Common myeloid progenitor, CD34-positive (primary cell): ENCODE measurements around the gene PDS5A.
"Not testable (repeated sequence)": the region's sequence is repeated elsewhere in the genome, so short reads cannot be mapped to it uniquely, and the experiment has no call there.

Experiments used
- CTCF ChIA-PET: fragments of 350-600 bp; sonication (Branson Sonifier 250); formaldehyde crosslinking; loops from one replicate; lab custom pipeline; 2021; ENCODE audit warnings: antibody characterized with exemption; lab: Charles Lee
- POLR2A ChIA-PET: fragments of 350-600 bp; sonication (Branson Sonifier 250); formaldehyde crosslinking; loops from one replicate; lab custom pipeline; 2021; ENCODE audit warnings: antibody characterized with exemption; lab: Charles Lee
- DNase-seq, 3 donors: peaks; one replicate each; pipeline versions ENCODE4 v3.0.0 to v3.0.0-alpha.2; 2013
- H3K27ac ChIP-seq, 2 experiments: 1 replicate in 1 of 2; 2 replicates in 1 of 2; pipeline ENCODE4 v1.7.0; 2013; ENCODE audit warnings: inconsistent platforms in 2 of 2, low read length in 2 of 2, mild to moderate bottlenecking in 2 of 2, low read depth in 1 of 2, moderate library complexity in 1 of 2; ENCODE audit not compliant: severe bottlenecking in 2 of 2, insufficient read depth in 1 of 2, poor library complexity in 1 of 2
- H3K27me3 ChIP-seq, 5 experiments: replicated peaks in 2 of 5; 1 replicate in 3 of 5; 2 replicates in 2 of 5; pipeline versions ENCODE4 v1.6.1 to v1.7.0; 2013; ENCODE audit warnings: low read length in 4 of 5, mild to moderate bottlenecking in 2 of 5, moderate library complexity in 2 of 5, inconsistent platforms in 1 of 5; ENCODE audit not compliant: insufficient read depth in 5 of 5, control insufficient read depth in 4 of 5
- H3K36me3 ChIP-seq, 4 experiments: 1 replicate in 2 of 4; 2 replicates in 2 of 4; pipeline versions ENCODE4 v1.6.1 to v1.7.0; 2013; ENCODE audit warnings: low read length in 3 of 4, control low read depth in 1 of 4, mild to moderate bottlenecking in 1 of 4; ENCODE audit not compliant: control insufficient read depth in 4 of 4, insufficient read depth in 4 of 4
- H3K4me1 ChIP-seq, 4 experiments: 1 replicate in 3 of 4; 2 replicates in 1 of 4; pipeline versions ENCODE4 v1.6.1 to v1.7.1; 2013; ENCODE audit warnings: low read length in 3 of 4, mild to moderate bottlenecking in 3 of 4, control low read depth in 1 of 4, inconsistent platforms in 1 of 4, moderate library complexity in 1 of 4; ENCODE audit not compliant: control insufficient read depth in 4 of 4, insufficient read depth in 4 of 4; ENCODE audit errors: control extremely low read depth in 1 of 4
- H3K4me3 ChIP-seq, 7 experiments: 1 replicate in 4 of 7; 2 replicates in 3 of 7; pipeline versions ENCODE4 v1.5.1 to v1.7.0; 2013; ENCODE audit warnings: mild to moderate bottlenecking in 7 of 7, low read length in 6 of 7, moderate library complexity in 6 of 7, inconsistent platforms in 2 of 7, low read depth in 2 of 7, control low read depth in 1 of 7; ENCODE audit not compliant: insufficient read depth in 4 of 7, control insufficient read depth in 1 of 7; ENCODE audit errors: extremely low read depth in 1 of 7
- H3K9me3 ChIP-seq, 5 experiments: 1 replicate in 4 of 5; 2 replicates in 1 of 5; pipeline versions ENCODE4 v1.6.1 to v1.7.1; 2013; ENCODE audit warnings: low read length in 4 of 5, mild to moderate bottlenecking in 2 of 5, inconsistent platforms in 1 of 5, low read depth in 1 of 5, moderate library complexity in 1 of 5; ENCODE audit not compliant: control insufficient read depth in 4 of 5, insufficient read depth in 2 of 5; ENCODE audit errors: control extremely low read depth in 1 of 5
- WGBS: methylation state at CpG from one replicate; pipeline ENCODE4 v1.1.5; 2013; ENCODE audit not compliant: insufficient coverage; 5-methylcytosine and 5-hydroxymethylcytosine counted together

PDS5A gene

GRCh38 chr4:39978378-39978775 is 666 bp upstream of the PDS5A start:
- peaks cover 9 to 22% (median 15%) of the 10 kb centered on the region in 4 experiments for H3K4me1 ChIP-seq
- H3K36me3 ChIP-seq = peaks cover 3 to 27% (median 10%) of the 10 kb centered on the region in 4 experiments
- no peaks in the 10 kb centered on the region for H3K27me3 ChIP-seq
- peak overlapping the region; percentile 40 to 95 for H3K27ac ChIP-seq
- WGBS = no CpG with 5 or more reads among the region's 5 CpGs
- H3K9me3 ChIP-seq = no peaks in the 10 kb centered on the region
- ChIA-PET CTCF (interaction anchor here (0.5 to 1.7 kb wide), 10 partner anchors 9 to 624 kb away, joined by 3 to 6 read pairs (median 3); no protein-coding TSS in a partner anchor), POLR2A (interaction anchor here (0.6 to 0.8 kb wide), 4 partner anchors 8 to 1030 kb away, joined by 3 to 4 read pairs (median 3); no protein-coding TSS in a partner anchor)
- DNase-seq = no peak
- peak overlapping the region; percentile 59 to 93 (median 87) for H3K4me3 ChIP-seq

GRCh38 chr4:39976945-39977488 is 694 bp downstream of the PDS5A start:
- Histone ChIP-seq H3K9me3 (no peaks in the 10 kb centered on the region), H3K27me3 (no peaks in the 10 kb centered on the region), H3K36me3 (peaks cover 3 to 32% (median 14%) of the 10 kb centered on the region in 4 experiments), H3K4me3 (peak overlapping the region; percentile 79 to 93 (median 87)), H3K27ac (peak overlapping the region; percentile 87 to 95), H3K4me1 (peaks cover 9 to 22% (median 15%) of the 10 kb centered on the region in 4 experiments)
- CTCF ChIA-PET = no interaction called here
- peak; percentile 21 to 60 (median 43) for DNase-seq
- POLR2A ChIA-PET = interaction anchor here (0.8 kb wide), 1 partner anchor 512 kb away, joined by 3 read pairs; no protein-coding TSS in a partner anchor
- 0% methylated on average over 27 of the region's 54 CpGs for WGBS

- 1% methylated on average over 41 of the region's 41 CpGs for WGBS
- Histone ChIP-seq H3K27ac (peak overlapping the region; percentile 87 to 95), H3K4me1 (peaks cover 9 to 22% (median 15%) of the 10 kb centered on the region in 4 experiments), H3K4me3 (peak overlapping the region; percentile 79 to 93 (median 87)), H3K36me3 (peaks cover 3 to 34% (median 15%) of the 10 kb centered on the region in 4 experiments), H3K27me3 (no peaks in the 10 kb centered on the region), H3K9me3 (no peaks in the 10 kb centered on the region)
- peak; percentile 85 to 88 (median 88) for DNase-seq
- ChIA-PET POLR2A (interaction anchor here (0.6 kb wide), 1 partner anchor 151 kb away, joined by 3 read pairs; no protein-coding TSS in a partner anchor), CTCF (interaction anchor here (0.7 to 3.0 kb wide), 5 partner anchors 43 to 507 kb away, joined by 3 to 11 read pairs (median 3); no protein-coding TSS in a partner anchor)
Observed at GRCh38 chr4:39976141-39976944, 1.4 kb downstream of the PDS5A start.

- WGBS = 89% methylated on average over 2 of the region's 4 CpGs
- CTCF ChIA-PET = interaction anchor here (0.7 to 3.0 kb wide), 8 partner anchors 42 to 507 kb away, joined by 3 to 11 read pairs (median 3); partner anchors contain the start of gene SMIM14
- H3K27ac ChIP-seq = peak overlapping the region in 1 of 2 experiments; percentile 95
Observed at GRCh38 chr4:39975488-39976089, 2.1 kb downstream of the PDS5A start.

GRCh38 chr4:39973052-39973451 is 4.7 kb downstream of the PDS5A start:
- POLR2A ChIA-PET, H3K27ac ChIP-seq, H3K4me3 ChIP-seq, H3K27me3 ChIP-seq, DNase-seq, H3K9me3 ChIP-seq: not testable (repeated sequence)
- Histone ChIP-seq H3K36me3 (peaks cover 3 to 39% (median 21%) of the 10 kb centered on the region in 4 experiments), H3K4me1 (peaks cover 6 to 27% (median 21%) of the 10 kb centered on the region in 4 experiments)
- CTCF ChIA-PET = interaction anchor here (1.2 to 3.0 kb wide), 2 partner anchors 27 to 504 kb away, joined by 5 to 11 read pairs; no protein-coding TSS in a partner anchor
- WGBS = 89% methylated on average over 3 of the region's 6 CpGs

More at GRCh38 chr4:39975488-39976089, 2.1 kb downstream of the PDS5A start:
- peaks cover 9 to 25% (median 19%) of the 10 kb centered on the region in 4 experiments for H3K4me1 ChIP-seq
- H3K4me3 ChIP-seq = peak overlapping the region in 4 of 7 experiments; percentile 85 to 93 (median 89)
- POLR2A ChIA-PET = no interaction called here
- peaks cover 3 to 34% (median 18%) of the 10 kb centered on the region in 4 experiments for H3K36me3 ChIP-seq
- H3K27me3 ChIP-seq = no peaks in the 10 kb centered on the region
- no peak for DNase-seq
- H3K9me3 ChIP-seq = no peaks in the 10 kb centered on the region
